Neural progenitor cell (in vitro differentiated cells): ENCODE measurements around the gene VMP1.

Experiments
- CTCF ChIP-seq: fragments of 200-600 bp; sonication (generic); IDR thresholded peaks from 2 replicates; pipeline ENCODE4 v1.5.1; 2017; ENCODE audit warnings: antibody characterized with exemption, mild to moderate bottlenecking
- EZH2 ChIP-seq: fragments of 200-600 bp; sonication (generic); IDR thresholded peaks from 2 replicates; pipeline ENCODE4 v1.6.1; 2017; ENCODE audit warnings: antibody characterized with exemption, mild to moderate bottlenecking, moderate library complexity

GRCh38 chr17:59877965-59878364 is 170.5 kb downstream of the VMP1 start:
- TF ChIP-seq CTCF (no peak), EZH2 (no peak)
